Neural progenitor cell (in vitro differentiated cells): ENCODE data around the gene HES6.

Experiments
- EZH2 ChIP-seq: fragments of 200-600 bp; sonication (generic); IDR thresholded peaks from 2 replicates; pipeline ENCODE4 v1.6.1; 2017; ENCODE audit warnings: antibody characterized with exemption, mild to moderate bottlenecking, moderate library complexity
- TF ChIP-seq, protein P1 (sequence below): fragments of 200-600 bp; sonication (generic); IDR thresholded peaks from 2 replicates; pipeline ENCODE4 v1.5.1; 2017; ENCODE audit warnings: antibody characterized with exemption, mild to moderate bottlenecking

DNA sequence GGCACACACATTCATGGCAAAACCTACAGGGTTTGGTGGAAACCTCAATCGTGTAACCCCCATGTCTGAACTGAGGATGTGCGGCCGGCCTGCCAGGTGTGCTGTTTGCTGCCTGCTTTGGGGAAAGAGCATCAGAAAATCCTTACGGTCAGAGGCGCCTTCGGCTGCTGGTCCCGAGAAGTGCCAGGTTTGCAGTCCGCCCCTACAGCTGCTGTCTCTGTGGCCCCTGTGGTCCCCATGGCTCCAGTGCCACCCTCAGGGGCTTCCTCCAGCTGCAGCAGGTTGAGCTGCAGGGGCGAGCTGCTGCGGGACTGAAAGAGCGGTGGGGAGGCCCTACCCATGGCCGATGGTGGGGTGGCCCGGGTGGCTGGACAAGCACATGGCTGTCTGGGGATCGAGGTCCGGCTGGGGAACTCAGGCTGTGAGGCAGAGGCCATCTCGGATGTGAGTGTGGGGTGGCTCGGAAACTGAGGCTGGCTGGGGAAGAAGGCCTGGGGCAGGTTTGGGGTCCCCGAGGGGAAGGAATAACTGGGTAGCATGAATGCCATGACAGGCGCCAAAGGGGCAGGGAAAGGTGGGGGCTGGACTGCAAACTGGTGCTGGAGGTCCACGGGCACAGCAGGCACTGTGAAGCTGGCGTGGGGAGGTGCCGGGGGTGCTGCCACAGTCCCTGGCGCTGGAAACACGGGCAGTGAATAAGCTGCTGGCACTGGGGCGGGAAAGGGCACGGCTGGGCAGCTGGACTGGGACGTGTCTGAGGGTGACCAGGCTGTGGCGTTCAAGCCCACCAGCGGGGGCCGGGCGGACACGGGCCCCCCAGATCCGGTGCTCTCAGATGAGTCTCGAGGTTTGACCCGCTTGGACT is 13.2 kb upstream of the HES6 start:
- TF ChIP-seq, protein P1, sequence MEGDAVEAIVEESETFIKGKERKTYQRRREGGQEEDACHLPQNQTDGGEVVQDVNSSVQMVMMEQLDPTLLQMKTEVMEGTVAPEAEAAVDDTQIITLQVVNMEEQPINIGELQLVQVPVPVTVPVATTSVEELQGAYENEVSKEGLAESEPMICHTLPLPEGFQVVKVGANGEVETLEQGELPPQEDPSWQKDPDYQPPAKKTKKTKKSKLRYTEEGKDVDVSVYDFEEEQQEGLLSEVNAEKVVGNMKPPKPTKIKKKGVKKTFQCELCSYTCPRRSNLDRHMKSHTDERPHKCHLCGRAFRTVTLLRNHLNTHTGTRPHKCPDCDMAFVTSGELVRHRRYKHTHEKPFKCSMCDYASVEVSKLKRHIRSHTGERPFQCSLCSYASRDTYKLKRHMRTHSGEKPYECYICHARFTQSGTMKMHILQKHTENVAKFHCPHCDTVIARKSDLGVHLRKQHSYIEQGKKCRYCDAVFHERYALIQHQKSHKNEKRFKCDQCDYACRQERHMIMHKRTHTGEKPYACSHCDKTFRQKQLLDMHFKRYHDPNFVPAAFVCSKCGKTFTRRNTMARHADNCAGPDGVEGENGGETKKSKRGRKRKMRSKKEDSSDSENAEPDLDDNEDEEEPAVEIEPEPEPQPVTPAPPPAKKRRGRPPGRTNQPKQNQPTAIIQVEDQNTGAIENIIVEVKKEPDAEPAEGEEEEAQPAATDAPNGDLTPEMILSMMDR = no peak
- TF ChIP-seq EZH2 = no peak
